Measurements from ENCODE around the gene CCDC68.

Gene CCDC68

GRCh38 chr18:54961016-54961423 is 1.8 kb upstream of the CCDC68 start:
- no peak for DNase-seq (ENCODE audit: low read depth in 1 of 2, low spot score in 1 of 2)
- no peak overlapping the region for H3K27ac ChIP-seq (replicated peaks)
- H3K4me3 ChIP-seq (replicated peaks; ENCODE audit: insufficient read depth, low read length) = no peak overlapping the region
- H3K27me3 ChIP-seq (ENCODE audit: insufficient read depth, poor library complexity, severe bottlenecking) = peaks cover 38% of the 10 kb centered on the region
- no peak for TF ChIP-seq GABPA (IDR thresholded peaks at IDR 0.05; ENCODE audit: low read depth)
- no peak for TF ChIP-seq CTCF (IDR thresholded peaks at IDR 0.05; ENCODE audit: insufficient read depth, low read length)
- TF ChIP-seq POLR2AphosphoS5 (IDR thresholded peaks at IDR 0.05; ENCODE audit: low read depth) = no peak

- DNase-seq (ENCODE audit: low read depth in 1 of 2, low spot score in 1 of 2) = no peak
- no peak for TF ChIP-seq CTCF (IDR thresholded peaks at IDR 0.05; ENCODE audit: insufficient read depth, low read length)
- no peak for TF ChIP-seq REST (IDR thresholded peaks at IDR 0.05; ENCODE audit: insufficient replicate concordance, low read depth)
- no peak for TF ChIP-seq POLR2AphosphoS5 (IDR thresholded peaks at IDR 0.05; ENCODE audit: low read depth)
- TF ChIP-seq GABPA (IDR thresholded peaks at IDR 0.05; ENCODE audit: low read depth) = no peak
- no peak for TF ChIP-seq SPI1 (IDR thresholded peaks at IDR 0.05; ENCODE audit: borderline replicate concordance, low read depth)
- H3K27ac ChIP-seq (replicated peaks) = no peak overlapping the region
- H3K4me3 ChIP-seq (replicated peaks; ENCODE audit: insufficient read depth, low read length) = no peak overlapping the region
- peaks cover 38% of the 10 kb centered on the region for H3K27me3 ChIP-seq (ENCODE audit: insufficient read depth, poor library complexity, severe bottlenecking)
Observed at GRCh38 chr18:54960197-54960596, 936 bp upstream of the CCDC68 start.

- no peak for DNase-seq (ENCODE audit: low read depth in 1 of 2, low spot score in 1 of 2)
- Histone ChIP-seq H3K27ac (replicated peaks) (no peak overlapping the region), H3K27me3 (ENCODE audit: insufficient read depth, poor library complexity, severe bottlenecking) (peaks cover 38% of the 10 kb centered on the region), H3K4me3 (replicated peaks; ENCODE audit: insufficient read depth, low read length) (no peak overlapping the region)
- no peak for TF ChIP-seq SPI1 (IDR thresholded peaks at IDR 0.05; ENCODE audit: borderline replicate concordance, low read depth)
- TF ChIP-seq POLR2AphosphoS5 (IDR thresholded peaks at IDR 0.05; ENCODE audit: low read depth) = no peak
- no peak for TF ChIP-seq GABPA (IDR thresholded peaks at IDR 0.05; ENCODE audit: low read depth)
- no peak for TF ChIP-seq REST (IDR thresholded peaks at IDR 0.05; ENCODE audit: insufficient replicate concordance, low read depth)
- TF ChIP-seq CTCF (IDR thresholded peaks at IDR 0.05; ENCODE audit: insufficient read depth, low read length) = no peak
Observed at GRCh38 chr18:54957996-54958395, 1.3 kb downstream of the CCDC68 start.

GRCh38 chr18:54957296-54957832 is 1.9 kb downstream of the CCDC68 start:
- DNase-seq (ENCODE audit: low read depth in 1 of 2, low spot score in 1 of 2) = no peak
- Histone ChIP-seq H3K27ac (replicated peaks) (no peak overlapping the region), H3K4me3 (replicated peaks; ENCODE audit: insufficient read depth, low read length) (no peak overlapping the region), H3K27me3 (ENCODE audit: insufficient read depth, poor library complexity, severe bottlenecking) (peaks cover 37% of the 10 kb centered on the region)
- TF ChIP-seq GABPA (IDR thresholded peaks at IDR 0.05; ENCODE audit: low read depth) = no peak
- no peak for TF ChIP-seq REST (IDR thresholded peaks at IDR 0.05; ENCODE audit: insufficient replicate concordance, low read depth)
- no peak for TF ChIP-seq POLR2AphosphoS5 (IDR thresholded peaks at IDR 0.05; ENCODE audit: low read depth)
- no peak for TF ChIP-seq SPI1 (IDR thresholded peaks at IDR 0.05; ENCODE audit: borderline replicate concordance, low read depth)
- no peak for TF ChIP-seq CTCF (IDR thresholded peaks at IDR 0.05; ENCODE audit: insufficient read depth, low read length)

Data from HL-60 (cell line).